ENCODE data around the gene COL9A2. TPM values are rescaled to one million over a fixed set of nuclear protein-coding genes. Genes with fewer than 3 reads are reported as not detected.

Gene COL9A2
- total RNA-seq, 3 donors from 2014 or later, result 3.4 to 11.2 (median 4.8) TPM

DNA sequence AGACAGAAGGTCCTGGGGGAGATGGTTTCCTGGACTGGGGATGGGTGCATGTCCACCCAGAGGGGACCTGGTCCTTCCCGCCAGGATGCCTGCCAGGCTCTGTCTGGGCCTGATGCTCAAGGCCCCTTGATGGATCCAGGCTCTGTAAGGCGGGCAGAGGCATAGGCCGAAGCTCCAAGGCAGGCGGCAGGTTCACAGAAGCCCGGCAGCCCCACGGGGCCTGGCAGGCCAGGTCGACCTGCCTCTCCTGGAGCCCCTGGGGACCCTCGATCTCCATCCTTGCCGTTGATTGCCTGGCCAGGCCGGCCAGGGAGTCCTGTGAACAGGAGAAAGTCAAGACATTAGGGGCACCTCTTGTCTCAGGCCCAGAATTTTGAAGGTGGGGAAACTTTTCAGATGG is 16.0 kb downstream of the COL9A2 start:
- no peaks in the 10 kb centered on the region for H3K36me3 ChIP-seq (ENCODE audit: low read depth)
- ATAC-seq (no peak), DNase-seq (no peak)
- no peak overlapping the region for H3K4me3 ChIP-seq
- TF ChIP-seq, protein P1, sequence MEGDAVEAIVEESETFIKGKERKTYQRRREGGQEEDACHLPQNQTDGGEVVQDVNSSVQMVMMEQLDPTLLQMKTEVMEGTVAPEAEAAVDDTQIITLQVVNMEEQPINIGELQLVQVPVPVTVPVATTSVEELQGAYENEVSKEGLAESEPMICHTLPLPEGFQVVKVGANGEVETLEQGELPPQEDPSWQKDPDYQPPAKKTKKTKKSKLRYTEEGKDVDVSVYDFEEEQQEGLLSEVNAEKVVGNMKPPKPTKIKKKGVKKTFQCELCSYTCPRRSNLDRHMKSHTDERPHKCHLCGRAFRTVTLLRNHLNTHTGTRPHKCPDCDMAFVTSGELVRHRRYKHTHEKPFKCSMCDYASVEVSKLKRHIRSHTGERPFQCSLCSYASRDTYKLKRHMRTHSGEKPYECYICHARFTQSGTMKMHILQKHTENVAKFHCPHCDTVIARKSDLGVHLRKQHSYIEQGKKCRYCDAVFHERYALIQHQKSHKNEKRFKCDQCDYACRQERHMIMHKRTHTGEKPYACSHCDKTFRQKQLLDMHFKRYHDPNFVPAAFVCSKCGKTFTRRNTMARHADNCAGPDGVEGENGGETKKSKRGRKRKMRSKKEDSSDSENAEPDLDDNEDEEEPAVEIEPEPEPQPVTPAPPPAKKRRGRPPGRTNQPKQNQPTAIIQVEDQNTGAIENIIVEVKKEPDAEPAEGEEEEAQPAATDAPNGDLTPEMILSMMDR (IDR thresholded peaks at IDR 0.05), result no peak
- no peaks in the 10 kb centered on the region for H3K4me1 ChIP-seq (ENCODE audit: low read depth)
- H3K9me3 ChIP-seq, result no peaks in the 10 kb centered on the region
- intact Hi-C loops (cut with DNase I, micrococcal nuclease), result no loop called here

DNA sequence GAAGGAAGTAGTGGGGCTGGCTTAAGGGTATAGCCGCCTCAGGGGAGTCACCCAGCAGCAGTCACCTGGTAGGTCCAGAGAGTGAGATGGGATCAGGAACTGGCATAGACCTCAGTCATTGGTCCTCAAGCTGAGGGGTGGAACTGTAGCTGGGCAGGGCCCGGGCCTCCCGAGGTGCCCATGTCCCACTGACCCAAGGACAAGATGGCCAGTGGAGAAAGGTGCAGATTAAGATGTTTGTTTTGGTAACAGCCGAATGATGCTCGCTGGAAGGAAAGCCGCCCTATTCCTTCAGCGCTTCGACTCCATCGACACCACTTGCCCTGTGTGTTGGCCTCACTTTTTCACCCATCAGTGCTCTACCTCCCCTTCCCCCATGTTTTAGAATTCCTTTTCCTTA is 16.4 kb downstream of the COL9A2 start:
- TF ChIP-seq, protein P1 (IDR thresholded peaks at IDR 0.05), result no peak
- H3K9me3 ChIP-seq, result no peaks in the 10 kb centered on the region
- no peaks in the 10 kb centered on the region for H3K4me1 ChIP-seq (ENCODE audit: low read depth)
- H3K36me3 ChIP-seq (ENCODE audit: low read depth), result no peaks in the 10 kb centered on the region
- DNase-seq (no peak), ATAC-seq (no peak)
- intact Hi-C loops (cut with DNase I, micrococcal nuclease), result no loop called here
- H3K4me3 ChIP-seq, result no peak overlapping the region

- no peak overlapping the region for H3K4me3 ChIP-seq
- no peaks in the 10 kb centered on the region for H3K9me3 ChIP-seq
- TF ChIP-seq, protein P1 (IDR thresholded peaks at IDR 0.05), result no peak
- ATAC-seq (no peak), DNase-seq (no peak)
- H3K36me3 ChIP-seq (ENCODE audit: low read depth), result no peaks in the 10 kb centered on the region
- intact Hi-C loops (cut with DNase I, micrococcal nuclease), result no loop called here
- H3K4me1 ChIP-seq (ENCODE audit: low read depth), result no peaks in the 10 kb centered on the region
These were observed 16.9 kb downstream of the COL9A2 start for GRCh38 chr1:40300249-40300567.

GRCh38 chr1:40299366-40300248 is 17.5 kb downstream of the COL9A2 start:
- DNase-seq (no peak), ATAC-seq (no peak)
- intact Hi-C loops (cut with DNase I, micrococcal nuclease), result no loop called here

DNA sequence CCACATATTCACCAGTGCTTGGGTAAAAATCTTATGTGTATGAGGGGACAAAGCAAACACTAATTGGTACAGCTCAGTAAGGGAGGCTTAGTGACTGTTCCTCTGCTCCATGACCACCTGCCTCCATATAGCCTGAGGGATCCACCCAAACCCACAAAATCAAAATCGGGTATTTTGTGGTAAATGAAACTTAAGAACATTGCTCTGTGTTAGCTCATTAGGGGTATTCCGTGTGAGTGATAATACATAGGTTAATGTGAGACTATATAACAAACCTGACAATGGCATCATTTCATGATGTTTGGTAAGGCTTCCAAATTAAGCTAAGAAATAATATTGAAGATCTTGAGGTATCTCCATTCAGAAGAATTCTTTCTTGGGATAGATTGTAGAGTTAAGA is 25.8 kb downstream of the COL9A2 start:
- no peaks in the 10 kb centered on the region for H3K4me1 ChIP-seq (ENCODE audit: low read depth)
- no peaks in the 10 kb centered on the region for H3K36me3 ChIP-seq (ENCODE audit: low read depth)
- no peaks in the 10 kb centered on the region for H3K9me3 ChIP-seq
- intact Hi-C loops (cut with DNase I, micrococcal nuclease), result no loop called here
- H3K4me3 ChIP-seq, result no peak overlapping the region
- no peak for ATAC-seq
- DNase-seq, result no peak
- TF ChIP-seq, protein P1 (IDR thresholded peaks at IDR 0.05), result no peak

More at GRCh38 chr1:40299366-40300248, 17.5 kb downstream of the COL9A2 start:
- Histone ChIP-seq H3K36me3 (ENCODE audit: low read depth) (no peaks in the 10 kb centered on the region), H3K4me1 (ENCODE audit: low read depth) (no peaks in the 10 kb centered on the region), H3K9me3 (no peaks in the 10 kb centered on the region), H3K4me3 (no peak overlapping the region)
- TF ChIP-seq, protein P1 (IDR thresholded peaks at IDR 0.05), result no peak
